ENCODE results near the gene LSM12.

Gene LSM12

DNA sequence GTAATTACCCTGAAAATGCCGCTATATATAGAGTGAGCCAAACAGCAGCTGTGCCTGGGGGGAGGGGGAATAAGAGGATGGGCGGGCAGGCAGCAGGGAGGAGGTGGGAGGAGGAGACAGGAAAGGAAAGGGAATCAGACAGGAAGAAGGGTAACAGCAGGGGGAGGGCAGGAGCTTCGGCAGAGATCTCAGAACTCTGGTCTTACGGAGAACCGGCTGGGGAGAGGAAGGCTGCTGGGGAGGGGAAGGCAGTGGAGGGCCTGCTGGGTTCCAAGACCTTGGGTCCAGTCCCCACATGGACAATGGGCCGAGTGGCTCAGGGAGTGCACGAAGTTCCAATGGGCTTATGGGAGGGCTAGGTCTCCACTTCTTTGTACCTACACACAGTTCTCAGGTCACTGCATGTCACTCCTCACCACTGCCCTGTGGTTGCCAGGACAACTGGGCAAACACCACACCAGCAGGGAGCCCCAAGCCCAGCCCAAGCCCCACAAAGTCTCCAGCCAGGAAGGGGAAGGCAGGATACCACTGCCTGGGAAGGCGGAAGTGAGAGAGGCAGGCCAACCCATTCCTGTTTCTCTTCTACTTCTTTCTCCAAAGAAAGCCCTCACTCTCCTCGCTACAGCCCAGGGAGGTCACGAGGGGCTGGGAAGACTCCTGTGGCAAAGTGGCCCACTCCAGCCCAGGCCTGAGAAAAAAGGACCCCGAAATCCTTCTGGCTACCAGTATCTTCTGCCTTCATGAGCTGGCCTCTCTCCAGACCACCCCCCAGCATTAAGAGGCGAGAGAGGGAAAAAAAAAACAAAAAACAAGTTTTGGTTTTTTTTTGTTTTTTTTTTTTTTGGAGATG is 29.4 kb upstream of the LSM12 start:
- DNase-seq: no peak

GRCh38 chr17:44095388-44095646 is 28.8 kb upstream of the LSM12 start:
- no peak for DNase-seq

DNA sequence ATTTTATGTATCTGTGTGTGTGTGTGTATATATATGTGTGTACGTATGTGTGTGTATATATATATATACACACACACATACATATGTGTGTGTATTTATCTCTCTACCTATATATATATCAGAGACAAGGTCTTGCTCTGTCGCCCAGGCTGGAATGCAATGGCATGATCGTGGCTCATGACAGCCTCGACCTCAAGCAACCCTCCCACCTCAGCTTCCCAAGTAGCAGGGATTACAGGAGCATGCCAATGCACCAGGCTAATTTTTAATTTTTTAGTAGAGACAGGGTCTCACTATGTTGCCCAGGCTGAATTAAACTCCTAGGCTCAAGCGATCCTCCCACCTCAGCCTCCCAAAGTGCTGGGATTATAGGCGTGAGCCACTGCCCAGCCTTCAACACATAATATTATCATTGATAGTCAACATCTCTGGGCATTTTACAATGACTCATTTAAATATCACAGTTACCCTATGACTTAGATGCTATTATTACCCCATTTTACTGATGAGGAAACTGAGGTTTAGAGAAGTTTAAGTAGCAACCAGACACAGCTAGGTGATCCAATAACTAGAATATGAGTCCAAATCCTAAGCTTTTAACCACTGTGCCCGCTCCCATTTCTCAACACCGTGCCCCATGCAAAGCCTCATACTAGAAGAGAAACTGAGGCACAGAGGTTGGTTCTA is 28.4 kb upstream of the LSM12 start:
- no peak for DNase-seq

DNA sequence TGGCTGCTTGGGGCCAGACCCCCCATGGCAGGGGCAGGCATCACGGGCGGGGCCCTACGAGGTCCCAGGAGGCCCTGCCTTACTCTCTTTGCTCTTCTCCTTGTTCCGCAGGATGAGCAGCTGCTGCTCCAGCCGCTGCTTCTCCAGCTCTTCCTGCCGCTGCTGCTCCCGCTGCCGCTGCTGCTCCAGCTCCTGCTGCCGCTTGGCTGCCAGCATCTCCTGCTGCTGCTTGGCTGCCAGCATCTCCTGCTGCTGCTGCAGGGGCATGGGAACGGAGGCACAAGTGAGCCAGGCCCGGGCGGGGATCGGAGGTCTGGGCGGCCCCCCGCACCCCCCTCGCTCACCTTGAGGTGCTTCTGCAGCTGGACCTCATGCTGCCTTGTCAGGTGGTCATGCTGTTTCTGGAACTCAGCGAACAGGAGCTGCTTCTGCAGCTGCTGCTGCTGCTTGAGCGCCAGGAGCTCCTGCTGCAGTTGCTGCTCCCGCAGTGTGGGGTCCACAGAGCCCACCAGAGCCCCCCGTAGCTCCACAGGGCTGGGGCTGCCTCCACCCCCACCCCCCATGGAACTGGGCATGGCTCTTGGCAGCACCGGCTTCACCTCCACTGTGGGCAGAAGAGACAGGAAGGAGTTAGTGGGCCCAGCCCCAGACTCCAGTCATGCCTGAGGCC is 26.9 kb upstream of the LSM12 start:
- no peak for DNase-seq

GRCh38 chr17:44092051-44092450 is 25.6 kb upstream of the LSM12 start:
- no peak for DNase-seq

DNA sequence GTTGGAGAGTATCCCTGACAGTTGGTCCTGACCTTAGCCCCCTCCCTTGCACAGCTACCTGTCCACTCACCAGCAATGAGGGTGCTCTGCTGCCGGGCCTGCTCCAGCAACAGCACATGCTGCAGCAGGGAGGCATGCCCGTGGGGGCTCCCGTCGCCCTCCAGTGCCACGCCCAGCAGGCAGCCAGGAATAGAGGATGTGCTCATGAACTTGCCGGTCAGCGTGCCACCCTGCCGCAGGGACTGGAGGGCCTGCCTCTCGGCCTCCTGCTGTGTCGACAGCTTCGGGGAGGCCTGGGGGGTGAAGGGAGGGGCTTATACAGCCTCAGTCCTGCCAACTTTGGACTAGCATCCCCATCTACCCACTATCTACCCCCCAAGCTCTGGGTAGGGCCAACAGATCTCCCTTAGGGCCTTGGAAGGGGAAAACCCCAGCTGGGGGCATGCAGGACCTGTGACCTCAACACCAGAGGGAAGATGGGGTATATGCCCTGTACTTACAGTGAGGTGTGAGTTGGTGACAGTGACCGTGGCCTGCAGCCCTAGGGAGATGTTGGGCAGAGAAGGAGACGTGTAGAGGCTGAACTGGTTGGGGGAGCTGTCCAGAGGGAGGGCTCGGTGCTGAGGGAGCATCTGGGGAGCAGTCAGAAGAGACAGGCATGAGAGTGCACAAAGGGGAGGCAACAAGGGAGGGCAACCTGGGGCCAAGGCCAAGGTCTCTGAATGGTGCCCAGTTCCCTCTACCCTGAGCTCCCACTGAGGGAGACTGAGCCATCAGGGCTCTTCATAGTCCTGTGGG is 24.9 kb upstream of the LSM12 start:
- DNase-seq: no peak

- no peak for DNase-seq
Measured at GRCh38 chr17:44088254-44088653, 21.8 kb upstream of the LSM12 start.

DNA sequence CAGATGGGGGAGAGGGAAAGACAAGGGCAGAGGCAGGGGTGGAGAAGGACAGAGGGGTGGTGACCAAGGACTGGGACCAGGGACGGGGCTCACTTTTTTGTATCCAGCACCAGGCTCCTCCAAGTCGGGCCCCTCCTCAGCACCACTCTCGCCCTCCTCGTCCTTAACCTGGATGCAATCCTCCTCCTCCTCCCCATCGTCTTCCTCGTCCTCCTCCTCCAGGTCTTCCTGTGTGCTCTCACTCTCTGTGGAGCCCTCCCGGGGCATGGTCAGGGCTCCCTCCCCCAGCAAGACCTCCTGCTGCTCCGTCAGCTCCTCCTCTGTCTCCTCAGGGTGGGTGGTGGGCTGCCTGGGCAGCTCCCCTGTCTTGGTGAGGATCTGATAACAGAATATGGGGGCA is 20.8 kb upstream of the LSM12 start:
- DNase-seq: no peak

GRCh38 chr17:44086364-44087311 is 20.2 kb upstream of the LSM12 start:
- peak; percentile 89 for DNase-seq

DNA sequence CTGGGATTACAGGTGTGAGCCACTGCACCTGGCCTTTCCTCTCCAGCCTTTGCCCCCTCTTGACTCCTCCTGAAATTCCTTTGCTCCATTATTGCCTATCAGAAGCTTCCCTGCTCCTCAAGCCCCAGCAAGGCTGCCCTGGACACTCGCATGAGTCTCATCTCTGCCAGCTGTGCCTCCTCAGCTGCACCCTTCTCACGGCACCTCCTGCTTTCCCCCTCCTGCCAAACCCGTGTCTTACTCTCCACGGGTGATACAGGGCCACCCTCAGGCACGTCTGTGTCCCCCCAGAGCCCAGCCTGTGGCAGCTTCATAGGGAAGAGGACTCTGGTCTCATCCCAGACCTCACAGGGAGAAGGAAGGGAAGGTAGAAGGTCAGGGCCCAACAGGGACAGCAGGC is 19.4 kb upstream of the LSM12 start:
- DNase-seq: no peak

- DNase-seq: no peak
Measured at GRCh38 chr17:44084921-44085320, 18.4 kb upstream of the LSM12 start.

- peak; percentile 73 for DNase-seq
Measured at GRCh38 chr17:44084131-44084538, 17.7 kb upstream of the LSM12 start.

GRCh38 chr17:44083250-44083849 is 16.9 kb upstream of the LSM12 start:
- no peak for DNase-seq

GRCh38 chr17:44082256-44082927 is 15.9 kb upstream of the LSM12 start:
- DNase-seq: no peak

GRCh38 chr17:44081681-44082080 is 15.2 kb upstream of the LSM12 start:
- no peak for DNase-seq

GRCh38 chr17:44079877-44080821 is 13.7 kb upstream of the LSM12 start:
- DNase-seq: no peak

DNA sequence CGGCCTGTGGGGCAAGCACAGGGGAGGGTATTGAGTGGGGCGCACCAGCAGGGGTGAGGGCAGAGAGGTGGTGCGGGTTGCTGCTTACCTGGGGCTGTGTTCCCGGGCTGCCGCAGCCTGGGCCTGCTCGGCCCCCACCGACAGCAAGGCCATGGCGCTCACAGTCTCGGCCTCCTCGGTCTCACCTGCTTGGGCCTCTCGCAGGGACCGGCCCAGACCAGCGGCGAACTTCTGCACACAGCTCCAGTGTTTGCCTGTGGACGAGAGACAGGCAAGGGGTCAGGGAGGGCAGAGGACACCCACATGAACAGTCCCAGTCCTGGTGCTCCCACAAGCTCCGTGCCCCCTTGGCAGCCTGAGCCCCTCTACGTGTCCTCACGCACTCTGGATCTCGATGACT is 11.9 kb upstream of the LSM12 start:
- no peak for DNase-seq

GRCh38 chr17:44077595-44077909 is 11.1 kb upstream of the LSM12 start:
- DNase-seq: no peak

DNA sequence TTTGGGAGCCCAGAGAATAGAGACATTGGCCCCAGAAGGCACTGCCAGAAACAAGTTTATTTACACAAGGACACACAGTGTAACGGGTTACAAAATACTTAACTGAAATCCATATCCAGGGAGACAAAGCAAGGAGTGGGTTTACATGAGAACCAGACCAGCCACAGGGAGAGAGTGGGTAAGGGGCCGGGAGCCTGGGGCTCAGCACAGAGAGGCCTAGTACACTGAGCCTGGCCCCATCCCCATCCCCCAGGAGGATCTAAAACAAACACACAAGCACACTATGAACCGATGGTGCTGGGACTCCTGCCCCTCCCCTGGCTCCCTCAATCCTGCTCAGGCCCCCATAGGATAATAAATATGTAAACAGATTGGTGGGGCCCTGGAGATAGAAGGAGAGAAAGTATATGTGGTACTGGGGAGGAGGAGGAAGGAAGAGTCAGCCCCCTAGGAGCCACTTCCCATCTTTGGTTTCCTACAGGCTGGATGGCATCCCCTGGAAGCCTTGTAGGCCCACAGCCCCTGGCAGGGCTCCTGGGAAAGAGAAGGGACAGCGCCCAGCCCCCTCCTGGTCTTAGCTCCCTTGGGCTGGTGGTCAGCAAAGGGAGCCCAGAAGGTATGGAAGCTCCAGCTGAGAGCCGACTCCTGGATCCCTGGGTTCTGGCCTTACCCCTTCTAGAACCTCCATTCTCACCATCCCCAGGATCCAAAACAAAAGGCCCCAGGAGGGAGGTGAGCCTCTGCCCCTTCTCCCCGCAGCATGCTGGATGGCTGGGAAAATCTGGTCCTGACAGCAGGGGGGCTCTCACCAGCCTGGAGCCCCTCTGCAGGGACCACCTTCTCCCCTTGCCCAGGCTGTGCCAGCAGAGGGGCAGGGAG is 10.5 kb upstream of the LSM12 start:
- no peak for DNase-seq

All from activated effector memory CD4-positive, alpha-beta T cell treated with anti-CD3 and anti-CD28 coated beads, Interleukin-2, amount 50 U/mL, for 16 hours (primary cell).